HepG2 (cell line): ENCODE data around the gene DMAC1. TPM values are rescaled to one million over a fixed set of nuclear protein-coding genes. Genes with fewer than 3 reads are reported as not detected.

ENCODE experiments used
- ATAC-seq: fragments of 200-7000 bp; cut with Tn5 transposase; 3 replicates; pipeline ENCODE4 v1.9.1; 2020; ENCODE audit warnings: mild to moderate bottlenecking, moderate library complexity
- BruUV-seq: library from RNA; stranded (reverse); fragments of 400-500 nt; replicated peaks from 2 replicates; lab custom pipeline; 2021; lab: Mats Ljungman, UMichigan
- CTCF ChIA-PET: fragments of 300-600 bp; formaldehyde crosslinking; extraction: SDS; loops from one replicate; lab custom pipeline; 2021; ENCODE audit warnings: low total read pairs, inconsistent platforms, low intra/inter-chr PET ratio; lab: Yijun Ruan, JAX
- POLR2A ChIA-PET: fragments of 350-600 bp; sonication (Branson Sonifier 250); formaldehyde crosslinking; loops from one replicate; lab custom pipeline; 2020; ENCODE audit warnings: antibody characterized with exemption, inconsistent platforms; lab: Yijun Ruan, JAX
- DNase-seq: peaks from one replicate; pipeline ENCODE4 v3.0.0-alpha.2; 2015; ENCODE audit warnings: low spot score
- FAIRE-seq: peaks from 3 replicates; lab custom pipeline; 2011; peaks lifted over from hg19 to GRCh38; lab: Jason Lieb, UNC
- H2AFZ ChIP-seq: one replicate; pipeline ENCODE4 v1.6.1; 2011; ENCODE audit warnings: low read length, inconsistent platforms
- H3K27ac ChIP-seq: fragments of 300-600 bp; 3 replicates; pipeline ENCODE4 v1.8.0; 2011; ENCODE audit warnings: mixed run types, mild to moderate bottlenecking, mixed read lengths, low read length, inconsistent platforms; ENCODE audit not compliant: insufficient read depth; ENCODE audit errors: extremely low read length
- H3K27me3 ChIP-seq, 2 experiments: fragments of 200-600 bp in 1 of 2; 2 replicates in 1 of 2; 3 replicates in 1 of 2; pipeline versions ENCODE4 v1.6.0 to v1.8.0; 2011; ENCODE audit warnings: low read length in 2 of 2, mild to moderate bottlenecking in 2 of 2, moderate library complexity in 2 of 2, inconsistent platforms in 1 of 2; ENCODE audit not compliant: insufficient read depth in 2 of 2, control insufficient read depth in 1 of 2
- H3K36me3 ChIP-seq, 2 experiments: fragments of 200-600 bp in 1 of 2; replicated peaks in 1 of 2; 2 replicates in 1 of 2; 3 replicates in 1 of 2; pipeline versions ENCODE4 v1.5.1 to v1.8.0; 2011; ENCODE audit warnings: low read length in 2 of 2, inconsistent platforms in 1 of 2; ENCODE audit not compliant: insufficient read depth in 2 of 2, control insufficient read depth in 1 of 2
- H3K4me1 ChIP-seq: 2 replicates; pipeline ENCODE4 v1.5.1; 2012; ENCODE audit warnings: low read length, inconsistent platforms; ENCODE audit not compliant: insufficient read depth
- H3K4me2 ChIP-seq: 2 replicates; pipeline ENCODE4 v1.6.0; 2011; ENCODE audit warnings: low read depth, low read length, inconsistent platforms
- H3K4me3 ChIP-seq, 3 experiments: fragments of 200-600 bp in 1 of 3; sonication (generic), shearing (Covaris generic) in 1 of 3; replicated peaks in 1 of 3; 2 replicates each; pipeline ENCODE4 v1.5.1; 2011 to 2016; ENCODE audit warnings: low read length in 3 of 3, inconsistent platforms in 2 of 3, low read depth in 2 of 3, mild to moderate bottlenecking in 2 of 3, control low read depth in 1 of 3, mixed read lengths in 1 of 3; ENCODE audit not compliant: insufficient read depth in 1 of 3
- H3K79me2 ChIP-seq: one replicate; pipeline ENCODE4 v1.6.1; 2011; ENCODE audit warnings: low read length, inconsistent platforms; ENCODE audit not compliant: insufficient read depth
- H3K9ac ChIP-seq: 2 replicates; pipeline ENCODE4 v1.6.0; 2011; ENCODE audit warnings: mild to moderate bottlenecking, low read depth, low read length, inconsistent platforms; ENCODE audit not compliant: insufficient read depth
- H3K9me3 ChIP-seq: 2 replicates; pipeline ENCODE4 v1.5.1; 2012; ENCODE audit warnings: mild to moderate bottlenecking, low read length
- H4K20me1 ChIP-seq: 2 replicates; pipeline ENCODE4 v1.6.0; 2011; ENCODE audit warnings: inconsistent platforms, mild to moderate bottlenecking, low read length, moderate library complexity; ENCODE audit not compliant: insufficient read depth
- AHR ChIP-seq: IDR thresholded peaks from 2 replicates; pipeline ENCODE4 v1.6.1; 2018; ENCODE audit warnings: missing genetic modification reagents, missing compliant biosample characterization
- CC2D1A ChIP-seq: sonication (generic); formaldehyde crosslinking; IDR thresholded peaks from 2 replicates; pipeline ENCODE4 v1.8.1; 2023; ENCODE audit warnings: mild to moderate bottlenecking, missing genetic modification reagents
- DNMT3B ChIP-seq: conservative IDR thresholded peaks from 2 replicates; pipeline ENCODE4 v1.6.1; 2016; ENCODE audit warnings: missing biosample characterization, control low read depth
- FLYWCH1 ChIP-seq: sonication (generic); formaldehyde crosslinking; IDR thresholded peaks from 2 replicates; pipeline ENCODE4 v1.8.1; 2023; ENCODE audit warnings: mild to moderate bottlenecking, missing genetic modification reagents
- GZF1 ChIP-seq: sonication (generic); formaldehyde crosslinking; IDR thresholded peaks from 2 replicates; pipeline ENCODE4 v1.5.1; 2020; ENCODE audit warnings: mild to moderate bottlenecking, missing genetic modification reagents
- HDAC6 ChIP-seq: fragments of 200-600 bp; sonication (generic); IDR thresholded peaks from 2 replicates; pipeline ENCODE4 v1.7.0; 2017; ENCODE audit warnings: mild to moderate bottlenecking, antibody characterized with exemption, low read length, low read depth
- HOXD1 ChIP-seq: sonication (generic); formaldehyde crosslinking; IDR thresholded peaks from 2 replicates; pipeline ENCODE4 v1.5.0; 2020; ENCODE audit warnings: missing genetic modification reagents
- ISX ChIP-seq: sonication (generic); formaldehyde crosslinking; conservative IDR thresholded peaks from 2 replicates; pipeline ENCODE4 v1.5.0; 2020; ENCODE audit warnings: missing genetic modification reagents
- KDM6A ChIP-seq: IDR thresholded peaks from 2 replicates; pipeline ENCODE4 v1.6.1; 2016; ENCODE audit warnings: low read depth
- NR2C2 ChIP-seq: sonication (generic); formaldehyde crosslinking; IDR thresholded peaks from 2 replicates; pipeline ENCODE4 v1.4.0; 2020; ENCODE audit warnings: missing genetic modification reagents, mild to moderate bottlenecking, moderate library complexity, borderline replicate concordance
- SMAD1 ChIP-seq: sonication (generic); formaldehyde crosslinking; IDR thresholded peaks from 2 replicates; pipeline ENCODE4 v1.4.0; 2020; ENCODE audit warnings: missing genetic modification reagents, low read depth, mild to moderate bottlenecking, borderline replicate concordance
- SPEN ChIP-seq: sonication (generic); formaldehyde crosslinking; IDR thresholded peaks from 2 replicates; pipeline ENCODE4 v1.5.1; 2020; ENCODE audit warnings: low read depth, mild to moderate bottlenecking, missing genetic modification reagents
- ZC3H13 ChIP-seq: sonication (generic); formaldehyde crosslinking; IDR thresholded peaks from 2 replicates; pipeline ENCODE4 v1.8.1; 2023; ENCODE audit warnings: mild to moderate bottlenecking, missing genetic modification reagents, moderate library complexity
- ZNF264 ChIP-seq: sonication (generic); formaldehyde crosslinking; IDR thresholded peaks from 2 replicates; pipeline ENCODE4 v1.4.0; 2020; ENCODE audit warnings: missing genetic modification reagents
- ZNF607 ChIP-seq: sonication (generic); formaldehyde crosslinking; IDR thresholded peaks from 2 replicates; pipeline ENCODE4 v1.5.1; 2020; ENCODE audit warnings: missing genetic modification reagents, mild to moderate bottlenecking, borderline replicate concordance
- ZNF883 ChIP-seq: sonication (generic); formaldehyde crosslinking; IDR thresholded peaks from 2 replicates; pipeline ENCODE4 v1.5.1; 2020; ENCODE audit warnings: mild to moderate bottlenecking, missing genetic modification reagents; ENCODE audit errors: not compliant biosample characterization
- whole genome bisulfite sequencing: methylation state at CpG from one replicate; pipeline ENCODE4 v1.1.6; 2017; ENCODE audit warnings: low lambda C conversion rate; 5-methylcytosine and 5-hydroxymethylcytosine counted together
- in situ Hi-C: cut with HindIII; loops from 2 replicates; pipeline ENCODE4 v1.10.0; 2017; ENCODE audit warnings: low pct_unique_long_range_greater_than_20kb; ENCODE audit not compliant: extremely low pct_ligation_motif_present
- intact Hi-C: fragments of 100-400 bp; cut with micrococcal nuclease; formaldehyde crosslinking; loops from one replicate; pipeline ENCODE4 v1.10.0; 2022; ENCODE audit not compliant: unreplicated experiment
- polyA plus RNA-seq, 8 experiments: library from polyadenylated mRNA; depleted of rRNA in 3 of 8; stranded (reverse) in 7 of 8; unstranded in 1 of 8; fragments of >200 nt; fragmentation: Illumina TruSeq in 4 of 8; extraction: Trizol in 4 of 8; gene quantifications; 2 replicates each; pipeline versions ENCODE4 v1.2.1 to v1.2.3, GENCODE V29; 2011 to 2016; ENCODE audit warnings: low read depth in 4 of 8, missing spikeins in 1 of 8, mixed read lengths in 1 of 8; ENCODE audit not compliant: insufficient read depth in 1 of 8
- total RNA-seq, 5 experiments: library from RNA; depleted of rRNA; stranded (reverse); fragments of >200 nt; fragmentation: Illumina TruSeq; extraction: Trizol; gene quantifications; 2 replicates each; pipeline ENCODE4 v1.2.3, GENCODE V29; 2016; ENCODE audit warnings: low read depth in 1 of 5
- TF ChIP-seq, protein P1 (sequence below): sonication (generic); formaldehyde crosslinking; conservative IDR thresholded peaks from 2 replicates; pipeline ENCODE4 v1.8.1; 2023; ENCODE audit warnings: missing genetic modification reagents
- TF ChIP-seq, protein P2 (sequence below): IDR thresholded peaks from 2 replicates; pipeline ENCODE4 v1.6.1; 2018; ENCODE audit warnings: missing genetic modification reagents
- TF ChIP-seq, protein P3 (sequence below): IDR thresholded peaks from 2 replicates; pipeline ENCODE4 v1.6.1; 2016; ENCODE audit warnings: missing biosample characterization, missing genetic modification reagents, low read depth
- TF ChIP-seq, protein P4 (sequence below), 2 experiments: sonication (generic) in 1 of 2; formaldehyde crosslinking in 1 of 2; IDR thresholded peaks; 2 replicates each; pipeline versions ENCODE4 v1.4.0 to v1.6.1; 2018 to 2020; ENCODE audit warnings: missing genetic modification reagents in 2 of 2, borderline replicate concordance in 1 of 2, low read depth in 1 of 2, mild to moderate bottlenecking in 1 of 2, missing biosample characterization in 1 of 2

The DMAC1 gene
- total and polyA plus RNA-seq, 2 of the 13 experiments (the other 11 are each of a cell fraction or from before 2014, with no cell fraction given), result 44.3 to 72.9 TPM

DNA sequence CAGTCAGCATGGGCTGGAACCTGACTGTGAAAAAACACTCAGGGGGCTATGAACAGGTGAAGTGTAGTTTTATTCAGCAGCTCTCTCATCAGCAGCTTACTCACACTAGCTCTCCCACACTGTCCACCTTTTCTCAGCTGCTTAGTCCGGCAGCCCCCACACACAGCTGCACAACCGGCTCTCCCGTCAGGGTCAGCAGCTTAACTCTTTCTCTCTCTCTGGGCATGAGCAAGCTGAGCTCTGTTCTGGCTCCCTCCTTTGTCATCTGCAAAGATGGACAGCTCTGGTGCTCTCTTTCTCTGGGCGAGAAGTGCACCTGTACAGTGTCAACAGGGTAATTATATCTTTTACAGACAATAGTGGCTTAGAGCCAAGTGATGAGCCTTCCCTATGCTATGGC is 8.2 kb downstream of the DMAC1 start (continued):
- TF ChIP-seq SPEN (CRISPR knock-in tag) (no peak), ZC3H13 (CRISPR knock-in tag) (no peak), CC2D1A (CRISPR knock-in tag) (no peak), ZNF883 (CRISPR knock-in tag) (no peak)
- TF ChIP-seq, protein P1, sequence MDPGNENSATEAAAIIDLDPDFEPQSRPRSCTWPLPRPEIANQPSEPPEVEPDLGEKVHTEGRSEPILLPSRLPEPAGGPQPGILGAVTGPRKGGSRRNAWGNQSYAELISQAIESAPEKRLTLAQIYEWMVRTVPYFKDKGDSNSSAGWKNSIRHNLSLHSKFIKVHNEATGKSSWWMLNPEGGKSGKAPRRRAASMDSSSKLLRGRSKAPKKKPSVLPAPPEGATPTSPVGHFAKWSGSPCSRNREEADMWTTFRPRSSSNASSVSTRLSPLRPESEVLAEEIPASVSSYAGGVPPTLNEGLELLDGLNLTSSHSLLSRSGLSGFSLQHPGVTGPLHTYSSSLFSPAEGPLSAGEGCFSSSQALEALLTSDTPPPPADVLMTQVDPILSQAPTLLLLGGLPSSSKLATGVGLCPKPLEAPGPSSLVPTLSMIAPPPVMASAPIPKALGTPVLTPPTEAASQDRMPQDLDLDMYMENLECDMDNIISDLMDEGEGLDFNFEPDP (CRISPR knock-in tag), result no peak
- TF ChIP-seq, protein P2, sequence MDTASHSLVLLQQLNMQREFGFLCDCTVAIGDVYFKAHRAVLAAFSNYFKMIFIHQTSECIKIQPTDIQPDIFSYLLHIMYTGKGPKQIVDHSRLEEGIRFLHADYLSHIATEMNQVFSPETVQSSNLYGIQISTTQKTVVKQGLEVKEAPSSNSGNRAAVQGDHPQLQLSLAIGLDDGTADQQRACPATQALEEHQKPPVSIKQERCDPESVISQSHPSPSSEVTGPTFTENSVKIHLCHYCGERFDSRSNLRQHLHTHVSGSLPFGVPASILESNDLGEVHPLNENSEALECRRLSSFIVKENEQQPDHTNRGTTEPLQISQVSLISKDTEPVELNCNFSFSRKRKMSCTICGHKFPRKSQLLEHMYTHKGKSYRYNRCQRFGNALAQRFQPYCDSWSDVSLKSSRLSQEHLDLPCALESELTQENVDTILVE (CRISPR knock-in tag), result no peak
- TF ChIP-seq, protein P3, sequence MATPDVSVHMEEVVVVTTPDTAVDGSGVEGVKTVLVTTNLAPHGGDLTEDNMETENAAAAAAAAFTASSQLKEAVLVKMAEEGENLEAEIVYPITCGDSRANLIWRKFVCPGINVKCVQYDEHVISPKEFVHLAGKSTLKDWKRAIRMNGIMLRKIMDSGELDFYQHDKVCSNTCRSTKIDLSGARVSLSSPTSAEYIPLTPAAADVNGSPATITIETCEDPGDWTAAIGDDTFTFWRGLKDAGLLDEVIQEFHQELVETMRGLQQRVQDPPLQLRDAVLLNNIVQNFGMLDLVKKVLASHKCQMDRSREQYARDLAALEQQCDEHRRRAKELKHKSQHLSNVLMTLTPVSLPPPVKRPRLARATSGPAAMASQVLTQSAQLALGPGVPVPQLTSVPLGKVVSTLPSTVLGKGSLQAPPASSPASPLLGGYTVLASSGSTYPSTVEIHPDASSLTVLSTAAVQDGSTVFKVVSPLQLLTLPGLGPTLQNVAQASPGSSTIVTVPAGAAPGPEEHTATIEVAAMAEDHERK, result no peak

DNA sequence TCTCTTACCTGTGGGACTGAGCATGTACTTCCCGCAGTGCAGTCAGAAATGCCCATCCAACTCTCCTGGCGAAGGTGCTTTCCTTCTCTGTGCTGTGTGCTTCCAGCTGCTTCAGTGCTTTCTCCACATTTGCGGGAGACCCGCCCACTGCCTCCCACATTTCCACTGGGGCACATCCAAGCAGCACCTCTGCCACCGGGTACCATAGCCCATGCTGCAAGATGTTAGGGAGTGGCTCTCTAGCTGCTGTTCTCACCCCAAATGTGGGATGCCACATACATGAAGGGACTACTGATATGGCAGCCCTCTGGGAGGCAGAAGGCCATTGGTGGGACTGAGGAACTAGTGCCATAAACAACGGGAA is 8.8 kb downstream of the DMAC1 start:
- H4K20me1 ChIP-seq, result no peaks in the 10 kb centered on the region
- no peak overlapping the region for H2AFZ ChIP-seq
- H3K27me3 ChIP-seq, result no peaks in the 10 kb centered on the region
- no peak overlapping the region for H3K9ac ChIP-seq
- CTCF ChIA-PET, result no interaction called here
- no peak for FAIRE-seq
- POLR2A ChIA-PET, result no interaction called here
- DNase-seq, result no peak
- WGBS, result 96% methylated on average over 4 of the region's 6 CpGs
- in situ Hi-C loops, result no loop called here
- H3K79me2 ChIP-seq, result no peaks in the 10 kb centered on the region
- H3K36me3 ChIP-seq, result no peaks in the 10 kb centered on the region; a peak in 1 of 5 replicates
- H3K4me1 ChIP-seq, result peaks cover 6% of the 10 kb centered on the region; the same call in 1 of the 2 replicates
- no peaks in the 10 kb centered on the region for H3K9me3 ChIP-seq
- BruUV-seq, result no TSS peak
- no peak overlapping the region for H3K4me2 ChIP-seq
- no peak overlapping the region for H3K27ac ChIP-seq
- no peak overlapping the region for H3K4me3 ChIP-seq
- ATAC-seq, result no peak; the same call in 2 of the 3 replicates
- TF ChIP-seq KDM6A (CRISPR knock-in tag) (no peak), NR2C2 (no peak), DNMT3B (CRISPR knock-in tag) (no peak), HOXD1 (no peak), GZF1 (CRISPR knock-in tag) (no peak), AHR (CRISPR knock-in tag) (no peak), ZNF607 (CRISPR knock-in tag) (no peak), ZNF264 (CRISPR knock-in tag) (no peak), ISX (CRISPR knock-in tag) (no peak), HDAC6 (no peak), FLYWCH1 (CRISPR knock-in tag) (no peak), SMAD1 (CRISPR knock-in tag) (no peak)
- TF ChIP-seq, protein P4, sequence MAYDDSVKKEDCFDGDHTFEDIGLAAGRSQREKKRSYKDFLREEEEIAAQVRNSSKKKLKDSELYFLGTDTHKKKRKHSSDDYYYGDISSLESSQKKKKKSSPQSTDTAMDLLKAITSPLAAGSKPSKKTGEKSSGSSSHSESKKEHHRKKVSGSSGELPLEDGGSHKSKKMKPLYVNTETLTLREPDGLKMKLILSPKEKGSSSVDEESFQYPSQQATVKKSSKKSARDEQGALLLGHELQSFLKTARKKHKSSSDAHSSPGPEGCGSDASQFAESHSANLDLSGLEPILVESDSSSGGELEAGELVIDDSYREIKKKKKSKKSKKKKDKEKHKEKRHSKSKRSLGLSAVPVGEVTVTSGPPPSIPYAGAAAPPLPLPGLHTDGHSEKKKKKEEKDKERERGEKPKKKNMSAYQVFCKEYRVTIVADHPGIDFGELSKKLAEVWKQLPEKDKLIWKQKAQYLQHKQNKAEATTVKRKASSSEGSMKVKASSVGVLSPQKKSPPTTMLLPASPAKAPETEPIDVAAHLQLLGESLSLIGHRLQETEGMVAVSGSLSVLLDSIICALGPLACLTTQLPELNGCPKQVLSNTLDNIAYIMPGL (CRISPR knock-in tag; IDR thresholded peaks at IDR 0.05; ENCODE audit: borderline replicate concordance in 1 of 2, low read depth in 1 of 2), result no peak
- TF ChIP-seq, all 625 proteins: peak for 0
- intact Hi-C loops, result no loop called here
